GM21717 (cell line): ENCODE data around the gene PTCH1.

Experiments used
- ATAC-seq: cut with Tn5 transposase; IDR thresholded peaks from one replicate; pipeline ENCODE4 v1.9.1; 2021; ENCODE audit warnings: mild to moderate bottlenecking, moderate library complexity; ENCODE audit not compliant: unreplicated experiment

The PTCH1 gene

DNA sequence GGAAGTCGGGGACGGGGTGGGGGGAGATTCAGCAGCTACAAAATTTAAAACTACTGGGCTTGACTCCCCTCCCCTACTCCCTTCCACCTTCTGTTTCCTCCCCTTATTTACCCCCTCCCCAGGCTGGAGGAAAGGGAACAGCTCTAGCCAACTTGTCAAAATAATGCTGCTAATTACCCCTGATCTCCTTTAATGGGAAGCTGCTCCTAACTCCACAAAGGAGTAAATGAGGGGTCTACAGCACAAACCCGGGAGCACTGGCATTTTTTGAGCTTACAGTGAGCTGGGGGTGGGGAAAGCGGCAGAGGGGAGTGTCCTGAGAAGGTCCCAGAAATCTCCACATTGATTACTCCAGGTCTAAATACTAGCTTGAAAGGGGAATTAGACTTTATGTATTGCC, 3.1 kb downstream of the PTCH1 start:
- ATAC-seq = no peak

DNA sequence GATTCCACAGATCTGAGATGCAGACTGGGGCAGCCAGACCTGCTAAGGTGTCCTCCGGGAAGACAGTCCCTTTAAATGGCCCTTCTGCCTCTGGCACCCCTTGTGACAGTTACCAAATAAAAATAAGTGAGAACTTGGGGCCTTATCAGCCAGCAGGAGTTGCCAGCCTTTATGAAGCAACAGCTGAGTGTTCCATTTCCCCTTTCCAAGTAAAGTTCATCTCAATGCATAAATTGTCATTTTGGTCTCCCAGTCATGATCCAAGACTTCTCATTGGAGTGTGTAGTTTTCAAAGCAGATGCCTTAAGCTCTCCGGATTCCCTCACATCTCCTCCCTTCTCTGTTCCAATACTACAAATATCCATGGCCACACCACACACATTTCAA, 4.1 kb downstream of the PTCH1 start:
- no peak for ATAC-seq

DNA sequence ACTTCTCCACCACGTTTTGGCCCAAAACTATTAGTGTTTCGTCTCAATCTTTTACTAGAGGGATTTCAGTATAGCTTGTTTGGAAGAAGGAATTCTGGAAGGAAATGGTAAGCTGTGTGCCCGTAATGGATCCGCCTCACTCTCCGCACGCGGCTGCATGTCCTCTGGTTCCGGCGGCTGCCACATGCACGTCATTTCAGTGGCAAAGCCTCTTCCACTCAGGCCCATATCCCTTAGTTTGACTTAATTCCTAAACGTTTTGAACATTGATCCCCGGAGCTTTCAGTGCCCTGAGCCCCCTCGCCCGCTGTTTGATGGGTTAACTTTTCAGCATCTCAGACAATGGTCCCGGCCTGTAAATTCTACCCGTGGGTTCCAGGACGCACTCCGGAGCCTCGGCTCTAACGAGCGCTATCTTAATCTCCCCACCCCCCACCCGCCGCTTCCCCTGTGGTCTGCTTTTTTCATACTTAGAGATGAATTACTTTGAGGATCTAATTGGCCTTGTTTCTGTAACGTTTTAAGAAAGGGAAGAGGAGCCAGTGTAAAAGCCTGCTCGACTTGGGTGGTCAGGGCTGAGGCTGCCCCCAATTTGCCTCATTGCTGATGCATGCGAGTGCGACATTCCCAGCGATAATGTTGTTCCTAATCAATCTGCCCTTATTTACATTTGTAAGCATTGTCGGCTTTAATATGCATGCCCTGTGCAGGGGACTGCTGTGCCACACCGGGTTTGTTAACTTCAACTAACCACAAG, 4.6 kb downstream of the PTCH1 start:
- no peak for ATAC-seq

DNA sequence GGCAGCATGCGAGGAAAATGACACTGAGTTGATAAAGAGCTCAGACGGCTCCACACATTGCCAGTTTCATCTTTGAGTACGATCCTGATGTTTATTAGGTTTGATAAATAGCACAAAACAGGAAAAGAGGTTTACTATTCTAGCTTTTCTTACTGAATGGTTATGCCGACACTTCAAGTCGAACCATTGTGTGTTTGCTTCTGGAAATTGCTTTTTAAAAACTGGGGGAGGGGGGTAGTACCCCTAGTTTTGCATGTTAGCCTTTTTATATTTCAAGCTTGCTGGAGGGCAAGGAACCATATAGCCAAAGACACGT, 5.2 kb downstream of the PTCH1 start:
- no peak for ATAC-seq

DNA sequence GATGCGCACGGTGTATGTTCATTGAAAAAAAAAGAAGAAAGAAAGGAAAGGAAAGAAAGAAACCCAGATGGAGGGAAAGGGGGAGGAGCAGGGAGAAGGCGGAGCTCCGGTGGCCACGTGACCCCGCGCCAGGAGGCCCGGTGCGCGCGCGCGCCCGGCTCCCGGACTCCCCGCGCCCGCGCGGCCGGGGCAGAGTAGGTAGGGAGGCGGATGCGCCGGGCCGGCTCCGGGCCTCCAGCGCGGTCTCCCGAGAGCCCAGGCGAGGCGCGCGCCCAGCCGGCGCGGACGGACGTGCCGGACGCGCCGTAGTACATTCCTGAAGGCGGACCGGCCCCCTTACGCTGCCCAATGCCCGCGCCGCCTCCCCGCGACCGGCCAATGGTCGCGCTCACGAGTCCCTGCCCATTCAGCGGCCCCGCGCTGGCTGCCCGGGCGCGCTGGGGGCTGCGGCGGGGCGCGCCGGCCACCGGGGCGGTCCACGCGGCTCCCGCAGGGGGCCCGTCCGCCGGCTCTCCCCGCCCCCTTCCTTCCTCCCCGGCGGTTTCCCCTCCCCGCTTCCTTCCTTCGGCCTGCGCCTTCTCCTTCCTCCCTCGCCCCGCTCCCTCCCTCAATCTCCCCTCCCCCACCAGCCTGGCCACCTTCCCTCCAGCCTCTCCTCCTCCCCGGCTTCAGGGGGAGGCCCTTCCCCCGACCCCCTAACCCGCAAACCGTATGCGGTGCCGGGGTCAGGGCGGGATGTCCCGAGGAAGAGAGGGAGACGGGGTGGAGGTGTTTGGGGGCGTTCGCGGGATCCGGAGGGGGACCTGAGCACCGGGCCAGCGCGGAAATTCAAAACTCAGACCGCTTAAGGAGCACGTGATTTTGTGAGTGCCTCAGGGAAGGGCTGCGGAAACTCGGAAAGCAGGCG, 5.8 kb downstream of the PTCH1 start:
- peak; percentile 26 for ATAC-seq

DNA sequence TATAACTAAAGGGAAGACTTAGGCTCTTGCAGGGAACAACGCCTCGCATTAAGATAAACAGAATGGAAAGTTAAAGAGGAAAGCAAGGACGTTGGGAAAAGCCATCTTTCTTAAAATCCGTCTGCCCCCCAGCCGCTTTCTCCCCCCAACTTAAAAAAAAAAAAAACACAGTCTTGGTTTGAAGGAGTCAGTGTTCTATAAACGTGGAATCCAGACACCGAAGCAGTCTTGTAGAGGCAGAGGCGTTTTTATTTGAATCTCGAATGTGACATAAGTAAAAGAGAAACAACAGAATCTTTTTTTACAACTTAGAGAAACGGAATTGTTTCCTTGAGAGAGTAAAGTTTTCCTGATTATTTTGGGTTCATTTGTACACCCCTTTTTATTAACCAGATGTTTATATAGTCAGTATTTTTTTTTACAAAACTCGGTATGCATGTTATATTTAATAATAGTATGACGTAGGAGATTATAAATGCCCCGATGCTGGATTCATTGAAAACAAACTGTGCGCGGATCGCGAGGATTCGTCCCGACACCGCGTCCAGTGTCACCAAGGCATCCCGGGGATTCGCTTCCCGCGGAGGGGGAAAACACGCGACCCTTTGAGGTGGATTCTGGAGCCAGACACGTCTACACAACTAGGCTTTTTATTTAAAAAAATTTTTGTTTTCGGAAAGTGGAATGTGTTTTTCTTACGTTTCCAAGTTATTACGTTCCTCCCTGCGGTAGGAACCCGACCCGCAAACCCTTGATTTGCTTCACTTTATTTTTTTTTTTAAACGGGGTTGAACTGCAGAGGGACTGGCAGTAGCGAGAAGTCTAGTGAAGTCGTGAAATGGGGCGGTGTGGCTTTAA, 6.7 kb downstream of the PTCH1 start:
- ATAC-seq = no peak

DNA sequence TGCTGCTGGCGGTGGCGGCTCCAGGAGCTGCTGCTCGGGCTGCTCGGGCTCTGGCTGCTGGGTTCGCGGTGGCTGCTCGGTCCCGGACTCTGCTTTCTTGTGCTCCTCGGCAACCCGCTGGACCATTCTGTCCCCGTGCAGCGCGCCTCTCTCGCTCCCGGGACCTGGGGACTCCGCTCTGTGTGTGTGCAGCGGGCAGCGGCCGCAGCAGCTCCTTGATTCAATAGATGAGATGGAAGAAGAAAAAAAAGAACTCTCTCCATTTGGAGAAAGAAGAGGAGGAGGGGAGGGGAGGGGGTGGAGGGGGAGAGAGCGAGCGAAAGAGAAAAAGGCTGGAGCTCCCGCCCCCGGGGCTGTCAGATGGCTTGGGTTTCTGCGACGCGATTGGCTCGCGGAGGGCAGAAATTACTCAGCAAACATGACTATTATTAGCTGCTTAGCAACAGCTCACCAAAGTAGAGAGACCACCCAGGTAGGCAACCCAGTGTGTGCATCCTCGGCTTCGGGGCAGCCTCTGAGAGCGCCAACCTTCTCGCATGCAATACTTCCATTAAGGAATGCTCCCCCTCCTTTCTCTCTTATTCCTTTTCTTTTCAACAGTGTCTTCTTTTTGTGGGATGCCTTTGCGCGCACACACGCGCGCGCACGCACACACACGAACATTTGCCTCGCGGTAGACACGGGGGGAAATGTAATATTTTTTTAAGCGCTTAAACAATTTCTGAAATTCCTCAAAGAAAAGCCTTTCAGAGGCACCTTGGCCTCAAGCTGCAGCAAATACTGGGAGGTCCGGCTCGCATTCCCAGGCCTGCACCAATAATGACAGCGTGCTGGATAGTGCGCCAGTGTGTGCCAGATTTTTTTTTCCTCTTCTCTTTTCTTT, 7.6 kb downstream of the PTCH1 start:
- ATAC-seq = peak; percentile 25

DNA sequence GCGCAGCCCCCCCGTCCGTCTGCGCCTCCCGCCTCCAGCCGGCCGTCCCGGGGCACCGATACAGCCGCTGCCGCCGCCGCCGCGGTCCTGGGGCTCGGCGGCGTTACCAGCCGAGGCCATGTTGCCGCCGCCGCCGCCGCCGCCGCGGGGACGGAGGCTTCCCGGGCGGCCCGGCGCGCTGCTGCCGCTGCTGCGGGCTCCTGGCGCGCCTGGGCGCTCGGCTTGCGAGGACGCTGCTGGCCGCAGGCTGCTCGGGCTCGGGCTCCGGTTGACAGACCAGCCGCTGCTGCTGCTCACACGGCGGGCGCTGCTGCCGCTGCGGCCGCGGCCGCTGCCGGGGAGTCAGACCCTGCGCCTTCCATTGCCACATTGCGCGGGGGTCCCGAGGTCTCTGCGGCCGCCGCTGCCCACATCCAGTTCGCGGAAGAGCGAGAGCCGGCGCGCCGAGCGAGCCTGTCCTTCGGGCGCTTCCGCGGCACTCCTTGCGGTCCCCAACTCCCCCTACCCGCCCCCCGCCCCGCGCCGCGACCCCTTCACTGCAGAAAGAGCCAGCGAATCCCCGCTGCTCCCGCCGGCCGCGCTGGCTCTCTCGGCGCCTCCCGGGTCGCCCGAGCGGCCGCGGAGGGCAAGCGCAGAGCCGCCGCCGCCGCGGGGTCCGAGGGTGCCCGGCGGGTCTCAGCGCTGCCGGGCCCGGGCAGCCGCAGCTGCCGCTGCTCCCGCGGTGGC, 8.4 kb downstream of the PTCH1 start:
- no peak for ATAC-seq

DNA sequence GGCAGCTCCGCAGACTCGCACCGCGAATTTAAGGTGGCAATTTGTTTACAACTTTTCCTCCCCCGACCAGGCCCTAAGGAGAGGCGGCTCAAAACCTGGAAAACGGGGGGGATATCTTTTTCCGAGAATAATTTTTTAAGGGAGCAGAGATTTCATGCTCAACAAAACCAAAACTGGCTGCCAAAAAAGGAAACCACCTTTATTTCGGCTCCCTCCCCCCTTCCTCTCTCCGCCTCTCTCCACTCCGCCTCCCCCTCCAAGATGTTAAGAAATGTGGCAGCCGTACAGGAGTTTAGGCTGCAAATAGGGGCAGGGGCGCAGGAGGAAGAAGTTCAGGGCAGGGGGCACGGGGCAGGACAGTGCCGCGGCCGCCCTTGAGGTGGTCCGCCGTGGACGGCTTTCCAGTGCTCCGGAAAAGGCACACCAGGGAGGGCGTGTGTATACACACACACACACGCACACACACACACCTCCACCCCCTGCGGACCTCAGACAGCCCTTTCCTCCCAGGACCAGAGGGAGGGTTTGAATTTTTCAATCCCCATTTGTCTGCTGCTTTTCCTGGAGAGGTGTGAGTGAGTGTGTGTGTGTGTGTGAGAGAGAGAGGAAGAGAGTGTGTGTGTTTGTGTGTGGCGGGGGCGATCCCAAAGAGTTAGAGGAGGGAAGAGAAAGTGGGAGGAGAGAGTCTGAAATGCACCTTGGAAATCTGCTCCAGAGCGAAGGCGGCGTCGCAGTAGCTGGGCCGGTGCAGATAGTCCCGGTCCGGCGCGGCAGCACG, 9.1 kb downstream of the PTCH1 start:
- ATAC-seq = no peak

DNA sequence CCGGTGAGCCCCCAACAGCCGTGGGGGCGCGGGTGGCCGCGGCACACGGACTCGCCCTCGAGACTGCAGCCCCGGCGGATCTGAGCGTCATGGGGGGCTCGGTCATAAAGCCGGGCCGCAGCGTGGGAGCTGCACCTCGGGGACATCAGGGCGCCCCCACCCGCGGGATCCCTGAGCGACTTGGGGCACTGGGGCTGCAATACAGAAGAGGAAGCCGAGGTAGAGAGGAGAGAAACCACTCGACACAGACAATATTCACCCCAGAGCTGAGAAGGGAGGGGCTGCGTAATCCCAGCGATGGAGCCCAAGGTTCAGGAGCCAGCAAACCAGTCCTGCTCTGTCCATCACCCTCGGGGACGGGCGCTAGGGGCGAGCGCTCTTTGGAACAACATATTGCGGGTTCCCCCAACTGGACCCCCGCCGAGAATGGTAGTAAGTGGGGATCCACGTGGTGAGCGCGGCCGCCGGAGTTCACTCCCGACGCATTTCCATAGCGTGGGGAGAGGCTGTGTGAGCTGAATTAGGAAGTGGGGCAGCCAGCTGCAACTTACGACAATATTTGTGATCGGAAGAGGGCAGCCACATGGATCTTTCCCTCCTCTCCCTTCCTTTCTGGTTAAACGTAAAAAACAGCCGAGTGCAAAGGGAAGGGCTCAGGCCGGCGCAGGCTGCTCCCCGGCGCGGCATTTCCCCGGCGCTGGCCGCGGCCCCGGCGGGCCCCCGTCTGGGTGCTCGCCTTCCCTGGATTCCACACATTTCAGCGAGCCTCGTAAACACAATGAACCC, 9.9 kb downstream of the PTCH1 start:
- no peak for ATAC-seq

DNA sequence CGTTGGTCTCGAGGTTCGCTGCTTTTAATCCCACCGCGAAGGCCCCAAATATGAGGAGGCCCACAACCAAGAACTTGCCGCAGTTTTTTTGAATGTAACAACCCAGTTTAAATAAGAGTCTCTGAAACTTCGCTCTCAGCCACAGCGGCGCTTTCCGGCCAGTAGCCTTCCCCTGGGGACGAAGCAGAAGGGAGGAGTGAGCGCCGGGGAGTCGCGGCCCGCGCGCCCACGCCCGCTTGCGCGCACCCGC, 10.4 kb downstream of the PTCH1 start:
- no peak for ATAC-seq

DNA sequence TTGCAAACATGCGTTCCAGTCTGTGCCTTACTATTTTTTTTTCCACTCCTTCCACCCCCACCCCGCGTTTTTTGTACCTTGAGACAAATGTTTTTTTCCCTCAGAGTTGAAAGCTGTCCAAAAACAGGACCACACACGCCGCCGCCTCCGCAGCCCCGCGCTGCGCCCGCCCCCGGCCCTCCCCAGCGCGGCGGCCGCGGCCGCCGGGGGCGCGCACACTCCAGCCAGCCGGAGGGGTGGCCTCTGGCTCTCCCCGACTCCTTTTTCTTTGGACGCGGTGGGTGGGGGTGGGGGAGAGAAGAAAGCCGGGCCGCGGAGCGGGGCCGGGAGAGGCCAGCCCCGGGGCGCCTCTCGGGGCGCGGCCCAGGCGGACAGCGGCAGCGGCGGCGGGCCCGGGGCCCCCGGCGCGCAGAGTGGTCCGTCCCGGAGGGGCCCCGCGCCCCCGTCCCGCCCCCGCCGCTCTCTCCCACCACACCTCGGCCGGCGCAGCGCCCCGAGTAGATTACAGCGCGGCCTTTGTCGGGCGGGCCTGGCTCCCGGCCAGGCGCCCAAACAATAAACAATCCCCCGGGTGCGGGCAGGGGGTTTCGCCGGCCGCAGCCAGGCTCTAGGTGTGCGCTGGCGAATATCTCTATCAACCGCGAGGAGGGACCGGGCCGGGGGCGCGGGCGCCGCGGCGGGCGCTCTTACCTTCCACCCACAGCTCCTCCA, 10.9 kb downstream of the PTCH1 start:
- no peak for ATAC-seq

DNA sequence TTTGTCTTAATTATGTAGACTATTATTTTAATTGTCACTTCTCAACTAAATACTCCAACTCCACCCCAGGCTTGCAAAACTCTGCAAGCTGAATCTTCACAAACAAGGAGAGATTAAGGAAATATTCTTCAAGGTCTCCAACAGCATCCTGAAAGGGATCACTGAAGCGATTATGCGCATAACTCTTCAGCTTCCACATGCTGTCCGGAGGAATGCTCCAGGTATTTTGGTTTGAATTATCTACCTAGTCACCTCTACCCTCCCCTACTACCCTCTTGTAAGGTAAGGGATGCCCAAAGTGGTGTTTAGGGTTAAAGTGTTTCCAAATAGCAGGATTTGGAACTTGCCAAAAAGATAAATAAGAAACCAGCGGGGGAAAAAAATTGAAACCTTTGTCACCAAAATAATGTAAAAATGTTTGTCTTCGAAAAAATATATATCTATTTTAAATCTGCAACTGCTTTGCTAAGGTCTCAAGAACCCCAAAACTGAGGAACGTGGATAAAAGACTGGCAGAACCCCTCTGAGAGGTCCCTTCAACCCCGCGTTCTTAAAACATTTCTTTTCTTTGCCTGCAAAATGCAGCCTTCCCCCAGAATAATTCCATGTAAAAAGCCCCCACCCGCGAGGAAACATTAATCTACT, 11.6 kb downstream of the PTCH1 start:
- no peak for ATAC-seq

DNA sequence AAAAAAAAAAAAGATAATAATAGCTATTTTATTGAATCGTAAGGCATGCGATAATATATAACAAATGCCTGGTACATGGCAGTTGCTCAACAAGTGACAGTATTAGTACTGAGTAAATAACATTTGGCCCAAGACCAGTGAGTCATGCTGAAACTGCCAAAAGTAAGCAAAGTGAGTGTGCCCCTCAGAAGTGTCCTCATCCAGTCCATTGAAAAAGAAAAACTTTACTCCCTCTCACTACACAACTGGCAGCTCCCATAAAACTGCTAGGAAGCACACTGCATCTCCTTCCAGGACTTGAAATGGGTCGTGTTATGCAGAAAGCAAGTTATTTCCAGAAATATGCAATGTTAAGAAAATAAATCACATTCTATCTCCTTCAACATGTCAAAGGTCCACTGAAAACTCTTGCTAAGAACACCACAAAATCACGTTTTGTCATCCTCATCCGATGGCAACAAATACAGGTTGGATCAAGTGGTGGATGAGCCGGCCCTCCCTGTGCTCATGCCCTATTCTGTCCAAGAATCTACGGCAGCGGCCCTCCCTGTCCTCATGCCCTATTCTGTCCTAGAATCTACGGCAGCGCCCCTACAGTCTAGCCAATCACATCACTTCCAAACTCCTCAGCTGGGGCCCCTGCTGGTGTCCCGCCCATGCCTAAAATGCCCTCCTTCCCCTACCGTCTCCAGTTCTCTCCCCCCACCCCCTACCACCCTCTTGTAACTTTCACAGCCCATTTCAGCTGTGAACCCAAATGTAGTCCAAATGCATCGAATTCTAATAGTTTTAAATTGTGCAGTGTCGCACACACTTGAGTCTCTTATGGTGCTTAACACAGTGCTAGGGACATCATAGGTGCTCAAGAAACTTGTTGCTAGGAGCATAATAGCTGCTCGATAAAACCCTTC, 12.5 kb downstream of the PTCH1 start:
- ATAC-seq = no peak

DNA sequence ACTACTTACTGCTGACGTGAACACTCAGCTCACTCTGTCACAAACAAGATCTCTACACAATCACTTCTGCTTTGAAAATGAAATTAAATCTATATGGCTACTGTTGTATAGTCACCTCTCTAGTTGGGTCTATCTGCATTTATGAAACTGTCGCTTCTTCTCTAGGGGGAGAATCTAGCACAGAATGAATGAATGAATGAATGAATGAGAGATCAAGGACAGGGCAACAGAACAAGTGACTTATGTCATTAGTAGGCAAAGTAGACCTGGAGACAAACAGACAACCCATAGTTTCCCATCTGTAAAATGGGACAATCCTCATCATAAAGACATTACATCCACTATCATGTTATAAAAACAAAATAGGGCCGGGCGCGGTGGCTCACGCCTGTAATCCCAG, 13.4 kb downstream of the PTCH1 start:
- no peak for ATAC-seq

DNA sequence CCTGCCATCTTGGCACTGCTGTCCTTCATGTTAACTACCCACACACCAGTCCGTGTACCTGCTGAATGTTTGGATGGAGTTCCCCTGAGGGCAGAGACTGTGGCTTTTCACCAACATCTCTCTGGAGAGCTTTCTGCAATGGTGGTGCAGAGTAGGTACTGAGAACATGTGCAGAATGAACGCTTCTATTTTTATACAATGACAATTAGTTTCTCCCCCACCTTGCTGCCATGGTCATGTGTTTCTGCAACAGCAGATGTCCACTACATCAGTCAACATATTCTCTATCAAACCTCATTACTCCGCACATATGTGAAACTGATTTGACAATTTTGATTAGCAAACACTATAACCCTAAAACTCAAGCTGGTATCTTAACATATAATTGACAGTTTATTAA, 14.5 kb downstream of the PTCH1 start:
- ATAC-seq = no peak
